ENCODE results near the gene MATN3. TPM values are rescaled to one million over a fixed set of nuclear protein-coding genes. Genes with fewer than 3 reads are reported as not detected.

The MATN3 gene
- total RNA-seq, 1 experiment from 2014 or later: 0.47 TPM

- no peak for DNase-seq (ENCODE audit: low read depth)
Measured at GRCh38 chr2:20037660-20038059, 25.2 kb upstream of the MATN3 start.

DNA sequence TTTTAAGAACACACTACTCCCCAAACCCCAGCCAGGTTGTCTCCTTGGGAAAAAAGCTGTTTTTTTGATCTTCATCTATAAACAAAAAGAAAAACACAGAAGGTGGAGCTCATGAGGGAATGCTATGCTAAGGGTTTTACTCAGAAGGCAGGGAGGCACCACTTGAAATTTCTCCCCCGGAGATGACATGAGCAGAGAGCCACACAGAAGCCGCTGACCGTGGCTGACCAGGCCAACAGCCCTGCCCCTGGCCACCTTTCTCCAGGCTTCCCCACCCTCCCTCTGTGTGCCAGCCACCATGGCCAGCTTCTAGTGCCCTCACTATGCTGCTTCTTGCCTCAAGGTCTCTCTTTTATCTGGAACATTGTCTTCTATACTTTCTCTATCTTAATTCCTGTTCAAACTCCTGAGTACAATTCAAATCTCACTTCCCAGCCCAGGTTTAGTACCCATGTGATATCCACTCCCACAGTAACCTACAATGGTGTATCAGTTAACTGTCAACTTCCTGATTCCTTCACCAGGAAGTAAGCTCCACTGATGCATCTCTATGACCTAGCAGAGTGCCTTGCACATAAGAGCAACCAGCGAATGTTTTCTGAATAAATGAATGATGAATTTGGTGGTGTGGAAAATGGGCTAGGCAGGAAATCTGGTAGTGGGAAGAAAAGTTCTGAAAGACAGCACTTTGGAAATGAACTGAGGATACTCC lies 23.6 kb upstream of the MATN3 start:
- no peak for DNase-seq (ENCODE audit: low read depth)

DNA sequence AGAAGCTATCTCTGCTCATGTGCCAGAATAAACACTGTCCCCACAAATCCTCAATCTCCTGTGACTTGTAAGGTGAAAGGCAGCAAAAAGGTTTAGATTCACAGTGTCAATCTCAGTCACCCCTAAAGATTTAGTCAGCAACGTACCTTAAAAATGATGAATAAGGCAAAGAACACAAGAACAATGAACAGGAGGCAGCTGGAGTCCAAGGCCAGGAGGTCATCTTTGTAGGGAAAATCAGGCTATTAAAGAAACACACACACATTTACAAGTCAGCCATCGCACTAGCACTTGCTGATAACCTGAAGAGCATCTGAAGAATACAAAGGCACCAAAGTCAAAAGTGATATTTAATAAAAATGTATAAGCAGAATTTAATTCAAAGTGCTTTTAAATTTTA lies 22.4 kb upstream of the MATN3 start:
- DNase-seq (ENCODE audit: low read depth): no peak

GRCh38 chr2:20034218-20034617 lies 21.8 kb upstream of the MATN3 start:
- no peak for DNase-seq (ENCODE audit: low read depth)

DNA sequence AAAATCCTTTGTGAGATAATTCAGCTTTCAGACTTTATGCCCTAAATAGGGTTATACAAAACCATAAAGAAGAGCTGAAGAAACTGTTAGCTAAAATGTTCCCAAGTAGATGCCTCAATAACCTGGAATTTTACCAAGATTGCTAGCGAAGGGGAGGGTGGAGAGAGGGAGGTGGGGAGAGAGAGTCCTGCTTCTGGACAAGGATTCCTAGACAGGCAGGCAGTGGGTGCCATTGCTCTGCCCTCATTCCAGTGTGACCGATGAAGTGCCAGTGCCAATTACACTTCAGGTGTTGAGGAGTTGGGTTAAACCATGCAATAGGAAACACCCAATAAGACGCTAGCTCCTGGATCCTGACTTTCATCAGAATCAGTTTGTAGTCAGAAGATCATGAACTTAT lies 20.9 kb upstream of the MATN3 start:
- DNase-seq (ENCODE audit: low read depth): no peak

- no peak for DNase-seq (ENCODE audit: low read depth)
Measured at GRCh38 chr2:20030224-20030623, 17.8 kb upstream of the MATN3 start.

DNA sequence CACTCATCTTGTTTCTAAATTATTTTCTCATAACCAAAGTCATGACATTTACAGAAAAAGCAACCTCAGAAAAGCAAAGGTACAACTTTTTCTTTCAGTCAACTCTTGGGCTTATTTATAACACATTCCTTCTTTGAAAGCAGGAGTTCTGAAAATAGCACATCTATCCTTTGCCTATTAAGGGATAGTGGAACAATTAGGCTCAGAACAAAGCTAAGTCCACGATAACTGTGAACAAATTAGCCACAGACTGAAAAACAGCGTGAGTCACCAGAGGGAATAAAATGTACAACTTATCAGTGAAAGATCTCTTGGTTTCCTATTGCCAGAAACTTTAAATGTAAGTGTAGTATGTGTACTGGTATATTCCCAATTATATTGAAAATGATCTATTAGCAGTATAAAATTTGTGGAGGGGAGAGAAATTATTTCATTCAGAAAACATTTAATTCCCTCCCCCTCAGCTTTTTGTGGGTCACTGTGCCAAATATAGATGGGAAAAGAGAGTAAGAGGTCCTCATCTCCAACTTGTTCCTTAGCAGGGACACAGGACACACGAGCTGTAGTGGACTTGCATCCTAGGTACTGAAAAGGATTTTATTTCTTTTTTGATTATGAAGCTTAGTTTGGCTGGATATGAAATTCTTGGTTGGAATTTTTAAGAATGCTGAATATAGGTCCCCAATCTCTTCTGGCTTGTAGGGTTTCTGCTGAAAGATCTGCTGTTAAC lies 15.4 kb upstream of the MATN3 start:
- DNase-seq (ENCODE audit: low read depth): no peak

DNA sequence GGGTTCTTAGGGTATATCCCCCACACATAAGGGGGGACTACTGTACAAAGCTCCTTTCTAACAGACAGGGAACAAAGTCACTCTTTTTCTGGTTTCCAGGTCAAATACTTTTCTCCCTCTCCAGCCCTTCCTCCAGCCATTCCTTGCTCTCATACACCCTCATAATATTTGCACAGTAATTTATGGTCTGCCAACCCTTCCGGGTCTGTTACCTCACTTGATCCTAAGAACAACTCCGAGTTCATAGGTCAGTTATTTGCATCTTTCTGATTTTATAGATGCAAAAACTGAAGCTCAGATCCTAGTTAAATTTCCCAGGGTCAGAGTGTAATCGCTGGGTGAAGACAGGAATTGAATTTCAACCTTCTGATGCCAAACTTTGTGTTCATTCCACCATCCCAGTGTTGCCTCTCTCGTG lies 14.8 kb upstream of the MATN3 start:
- DNase-seq (ENCODE audit: low read depth): no peak

GRCh38 chr2:20025065-20025786 lies 12.8 kb upstream of the MATN3 start:
- DNase-seq (ENCODE audit: low read depth): no peak

DNA sequence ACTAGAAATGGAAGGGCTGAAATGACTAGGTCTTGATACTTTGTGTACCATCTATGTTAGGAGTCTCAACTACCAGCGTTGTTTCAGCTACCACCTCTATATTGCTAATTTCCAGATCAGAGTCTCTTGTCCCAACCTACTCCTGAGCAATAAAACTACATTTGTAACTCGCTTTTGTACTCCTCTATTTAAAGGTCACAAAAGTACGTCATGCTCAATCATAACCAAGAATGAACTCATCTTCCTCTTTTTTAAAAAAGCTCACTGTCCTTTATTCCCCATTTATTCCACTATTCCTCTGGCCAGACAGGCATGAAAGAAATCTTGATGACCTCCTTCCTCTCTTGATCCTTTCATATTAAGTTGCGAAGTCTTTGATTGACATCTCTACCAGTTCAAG lies 11.2 kb upstream of the MATN3 start:
- DNase-seq (ENCODE audit: low read depth): no peak

- no peak for DNase-seq (ENCODE audit: low read depth)
Measured at GRCh38 chr2:20021405-20022009, 9.0 kb upstream of the MATN3 start.

DNA sequence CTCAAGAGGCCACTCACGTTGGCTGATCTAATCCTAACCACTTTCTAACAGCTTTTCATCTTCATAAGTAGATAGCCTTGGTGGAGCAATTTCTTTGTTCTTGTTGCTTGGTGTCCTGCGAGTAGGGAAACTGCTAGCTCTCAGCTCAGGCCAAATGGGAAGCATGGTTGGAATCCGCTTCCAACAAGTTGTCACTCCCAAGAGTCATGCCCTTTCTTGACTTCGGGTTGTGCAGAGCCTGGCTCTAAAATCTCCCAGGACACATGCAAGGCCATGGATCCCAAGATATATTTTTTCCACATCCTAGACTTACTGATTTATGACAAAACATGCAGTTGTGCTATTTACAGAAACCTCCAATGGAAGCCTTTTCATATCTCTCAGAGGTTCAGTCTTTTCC lies 7.3 kb upstream of the MATN3 start:
- DNase-seq (ENCODE audit: low read depth): no peak

GRCh38 chr2:20018601-20019152 lies 6.2 kb upstream of the MATN3 start:
- DNase-seq (ENCODE audit: low read depth): no peak

DNA sequence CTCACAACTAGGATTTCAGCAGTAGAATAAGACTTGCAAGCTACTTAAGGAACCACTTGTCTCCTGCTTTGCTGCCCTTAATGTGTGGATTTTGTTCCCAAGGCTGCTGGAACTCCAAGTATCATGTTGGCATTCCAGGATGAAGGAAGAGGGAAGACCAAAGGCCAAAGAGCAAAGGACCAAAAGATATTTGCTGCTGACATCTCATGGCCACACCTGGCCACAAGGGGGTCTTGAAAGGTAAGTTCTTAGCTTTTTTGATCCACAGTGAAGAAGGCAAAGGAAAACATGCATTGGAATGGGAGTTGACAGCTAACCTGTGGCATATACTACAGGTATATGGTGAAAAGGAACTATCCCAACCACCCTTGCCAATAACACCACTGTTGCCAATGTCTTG lies 3.9 kb upstream of the MATN3 start:
- DNase-seq (ENCODE audit: low read depth): no peak

DNA sequence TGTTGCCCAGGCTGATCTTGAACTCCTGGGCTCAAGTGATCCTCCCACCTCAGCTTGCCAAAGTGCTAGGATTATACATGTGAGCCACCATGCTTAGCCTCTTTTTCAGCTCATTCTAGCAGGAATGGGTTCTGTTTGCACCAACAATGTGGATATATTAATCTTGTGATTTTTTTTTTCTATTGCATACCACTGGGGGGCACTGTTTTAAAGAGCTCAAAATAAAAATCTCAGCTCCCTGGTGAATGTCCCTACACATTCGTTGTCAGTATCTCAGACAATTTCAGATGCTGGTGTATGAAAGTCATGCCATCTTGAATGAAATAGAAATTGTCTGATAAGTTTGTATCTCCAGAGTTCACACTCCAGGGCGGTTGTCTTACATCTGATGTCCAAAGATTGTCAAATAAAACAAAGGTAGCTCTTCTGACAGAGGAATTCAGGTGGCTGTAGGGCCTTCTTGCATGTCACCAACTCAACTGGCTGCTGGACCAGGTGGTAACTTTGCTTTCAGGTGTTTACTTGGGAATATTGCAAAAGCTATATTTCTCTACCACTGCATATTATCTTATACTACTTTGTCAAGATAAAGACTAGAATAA lies 3.1 kb upstream of the MATN3 start:
- DNase-seq (ENCODE audit: low read depth): peak; percentile 51

- no peak for DNase-seq (ENCODE audit: low read depth)
Measured at GRCh38 chr2:20013126-20013849, 820 bp upstream of the MATN3 start.

GRCh38 chr2:20012032-20012281 lies 511 bp downstream of the MATN3 start:
- no peak for DNase-seq (ENCODE audit: low read depth)

DNA sequence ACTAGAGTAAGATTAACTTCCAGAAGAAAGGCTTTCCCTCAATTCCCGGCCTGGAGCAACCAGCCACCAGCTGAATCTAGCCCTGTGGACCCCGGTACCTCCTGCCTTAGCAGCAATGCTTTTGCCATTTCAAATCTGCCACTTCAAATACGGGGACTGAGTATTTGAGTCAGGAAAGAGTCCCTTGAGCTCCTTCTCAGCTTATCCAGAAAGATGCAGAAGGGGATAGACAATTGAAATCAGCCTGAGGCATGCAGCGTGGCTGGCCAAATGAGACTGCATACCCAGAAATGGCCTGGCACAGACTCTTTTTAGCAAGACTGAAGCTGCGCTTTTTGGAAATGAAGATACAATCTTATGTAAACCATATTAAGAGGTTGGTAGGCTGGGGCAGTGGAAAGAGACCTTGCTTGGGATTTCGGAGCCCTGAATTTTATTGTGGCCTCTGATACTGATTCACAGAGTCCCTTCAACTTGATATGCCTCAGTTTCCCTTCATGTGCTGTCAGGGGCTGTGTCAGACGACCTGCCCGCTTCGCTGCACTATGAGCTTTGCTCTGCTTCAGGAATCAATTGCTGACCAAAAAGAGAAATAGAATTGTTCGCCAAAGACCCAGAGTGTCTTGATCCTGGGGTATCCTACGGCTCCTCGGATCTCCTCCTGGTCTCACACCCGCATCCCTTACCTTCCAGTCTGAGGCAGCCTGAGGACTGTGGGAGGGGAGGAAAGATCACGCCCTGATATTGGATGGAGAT lies 1.0 kb downstream of the MATN3 start:
- no peak for DNase-seq (ENCODE audit: low read depth)

DNA sequence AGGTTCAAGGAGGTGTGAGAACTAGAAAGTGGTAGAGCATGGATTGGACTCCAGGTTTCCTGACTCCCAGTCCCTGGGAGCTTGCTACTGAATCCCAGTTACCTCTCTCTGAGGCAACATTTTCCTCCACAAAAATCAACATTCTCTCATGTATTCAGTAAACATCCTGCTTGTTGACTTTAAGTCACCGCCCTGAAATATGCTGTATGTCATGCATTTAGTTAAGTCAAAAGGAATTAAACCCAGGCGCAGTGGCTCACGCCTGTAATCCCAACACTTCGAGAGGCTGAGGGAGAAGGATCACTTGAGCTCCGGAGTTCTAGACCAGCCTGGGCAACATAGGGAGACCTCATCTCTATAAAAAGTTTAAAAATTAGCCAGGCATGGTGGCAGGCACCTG lies 3.8 kb downstream of the MATN3 start:
- DNase-seq (ENCODE audit: low read depth): no peak

GRCh38 chr2:20005891-20006470 lies 6.5 kb downstream of the MATN3 start:
- DNase-seq (ENCODE audit: low read depth): no peak

All from HT1080 (cell line).